Mucosa of stomach (tissue), 1 donor: ENCODE results near the gene MYB.

Source experiments
- H3K27me3 ChIP-seq: one replicate; pipeline ENCODE4 v1.7.0; 2013; ENCODE audit warnings: mild to moderate bottlenecking, low read length; ENCODE audit not compliant: control insufficient read depth, insufficient read depth
- H3K36me3 ChIP-seq: one replicate; pipeline ENCODE4 v1.7.0; 2013; ENCODE audit warnings: low read length; ENCODE audit not compliant: control insufficient read depth, insufficient read depth
- H3K4me1 ChIP-seq: one replicate; pipeline ENCODE4 v1.7.0; 2013; ENCODE audit warnings: mild to moderate bottlenecking, low read length; ENCODE audit not compliant: control insufficient read depth, insufficient read depth
- H3K4me3 ChIP-seq: one replicate; pipeline ENCODE4 v1.7.0; 2013; ENCODE audit warnings: low read length
- H3K9ac ChIP-seq: one replicate; pipeline ENCODE4 v1.7.0; 2013; ENCODE audit warnings: mild to moderate bottlenecking, low read length, moderate library complexity
- H3K9me3 ChIP-seq: one replicate; pipeline ENCODE4 v1.7.0; 2013; ENCODE audit warnings: mild to moderate bottlenecking, low read length, moderate library complexity; ENCODE audit not compliant: control insufficient read depth
- donor health status: Pancreatic carcinoma.

Gene MYB

GRCh38 chr6:135167617-135168016, 13.5 kb upstream of the MYB start:
- Histone ChIP-seq H3K4me3 (no peak overlapping the region), H3K9me3 (no peaks in the 10 kb centered on the region), H3K4me1 (no peaks in the 10 kb centered on the region), H3K27me3 (no peaks in the 10 kb centered on the region), H3K9ac (no peak overlapping the region), H3K36me3 (no peaks in the 10 kb centered on the region)

GRCh38 chr6:135168766-135169165, 12.3 kb upstream of the MYB start:
- H3K27me3 ChIP-seq: no peaks in the 10 kb centered on the region
- no peaks in the 10 kb centered on the region for H3K9me3 ChIP-seq
- H3K36me3 ChIP-seq: no peaks in the 10 kb centered on the region
- H3K9ac ChIP-seq: no peak overlapping the region
- peaks cover 4% of the 10 kb centered on the region for H3K4me1 ChIP-seq
- no peak overlapping the region for H3K4me3 ChIP-seq

GRCh38 chr6:135170238-135170637, 10.9 kb upstream of the MYB start:
- Histone ChIP-seq H3K27me3 (no peaks in the 10 kb centered on the region), H3K9me3 (no peaks in the 10 kb centered on the region), H3K9ac (no peak overlapping the region), H3K4me3 (no peak overlapping the region), H3K4me1 (peaks cover 7% of the 10 kb centered on the region), H3K36me3 (no peaks in the 10 kb centered on the region)

- H3K36me3 ChIP-seq: no peaks in the 10 kb centered on the region
- no peaks in the 10 kb centered on the region for H3K9me3 ChIP-seq
- no peak overlapping the region for H3K4me3 ChIP-seq
- no peak overlapping the region for H3K9ac ChIP-seq
- peaks cover 7% of the 10 kb centered on the region for H3K4me1 ChIP-seq
- no peaks in the 10 kb centered on the region for H3K27me3 ChIP-seq
Measured at GRCh38 chr6:135170849-135171248, 10.3 kb upstream of the MYB start.

GRCh38 chr6:135173242-135173988, 7.7 kb upstream of the MYB start:
- H3K27me3 ChIP-seq: no peaks in the 10 kb centered on the region
- H3K4me1 ChIP-seq: peaks cover 7% of the 10 kb centered on the region
- no peaks in the 10 kb centered on the region for H3K9me3 ChIP-seq
- H3K9ac ChIP-seq: no peak overlapping the region
- H3K4me3 ChIP-seq: no peak overlapping the region
- no peaks in the 10 kb centered on the region for H3K36me3 ChIP-seq

- Histone ChIP-seq H3K36me3 (no peaks in the 10 kb centered on the region), H3K9ac (no peak overlapping the region), H3K4me1 (peaks cover 7% of the 10 kb centered on the region), H3K9me3 (no peaks in the 10 kb centered on the region), H3K27me3 (no peaks in the 10 kb centered on the region), H3K4me3 (no peak overlapping the region)
Measured at GRCh38 chr6:135173989-135174484, 7.1 kb upstream of the MYB start.

- H3K36me3 ChIP-seq: no peaks in the 10 kb centered on the region
- H3K9me3 ChIP-seq: no peaks in the 10 kb centered on the region
- H3K9ac ChIP-seq: no peak overlapping the region
- peaks cover 7% of the 10 kb centered on the region for H3K4me1 ChIP-seq
- H3K27me3 ChIP-seq: no peaks in the 10 kb centered on the region
- no peak overlapping the region for H3K4me3 ChIP-seq
Measured at GRCh38 chr6:135176058-135176457, 5.0 kb upstream of the MYB start.

GRCh38 chr6:135176464-135176863, 4.6 kb upstream of the MYB start:
- Histone ChIP-seq H3K4me3 (no peak overlapping the region), H3K36me3 (no peaks in the 10 kb centered on the region), H3K4me1 (peaks cover 7% of the 10 kb centered on the region), H3K27me3 (no peaks in the 10 kb centered on the region), H3K9ac (no peak overlapping the region), H3K9me3 (no peaks in the 10 kb centered on the region)

- Histone ChIP-seq H3K9me3 (no peaks in the 10 kb centered on the region), H3K27me3 (peaks cover 12% of the 10 kb centered on the region), H3K4me1 (no peaks in the 10 kb centered on the region), H3K36me3 (no peaks in the 10 kb centered on the region), H3K4me3 (no peak overlapping the region), H3K9ac (no peak overlapping the region)
Measured at GRCh38 chr6:135179372-135179771, 1.7 kb upstream of the MYB start.

- H3K9ac ChIP-seq: no peak overlapping the region
- no peaks in the 10 kb centered on the region for H3K9me3 ChIP-seq
- no peaks in the 10 kb centered on the region for H3K36me3 ChIP-seq
- H3K27me3 ChIP-seq: peaks cover 12% of the 10 kb centered on the region
- no peak overlapping the region for H3K4me3 ChIP-seq
- H3K4me1 ChIP-seq: no peaks in the 10 kb centered on the region
Measured at GRCh38 chr6:135179920-135180541, 1.1 kb upstream of the MYB start.

- Histone ChIP-seq H3K4me3 (peak overlapping the region; percentile 53), H3K4me1 (no peaks in the 10 kb centered on the region), H3K27me3 (peaks cover 12% of the 10 kb centered on the region), H3K36me3 (no peaks in the 10 kb centered on the region), H3K9me3 (no peaks in the 10 kb centered on the region), H3K9ac (no peak overlapping the region)
Measured at GRCh38 chr6:135181333-135182070, 394 bp downstream of the MYB start.
